GM19099 (cell line): ENCODE results near the gene CDK1.
A peak's percentile ranks its signal among the peaks of the same experiment; 100 is the strongest.

Source experiments
- POLR2A ChIP-seq: IDR thresholded peaks from 3 replicates; pipeline ENCODE4 v1.6.1; 2011; ENCODE audit warnings: low read depth; ENCODE audit not compliant: insufficient read length; ENCODE audit errors: extremely low read depth

The CDK1 gene

DNA sequence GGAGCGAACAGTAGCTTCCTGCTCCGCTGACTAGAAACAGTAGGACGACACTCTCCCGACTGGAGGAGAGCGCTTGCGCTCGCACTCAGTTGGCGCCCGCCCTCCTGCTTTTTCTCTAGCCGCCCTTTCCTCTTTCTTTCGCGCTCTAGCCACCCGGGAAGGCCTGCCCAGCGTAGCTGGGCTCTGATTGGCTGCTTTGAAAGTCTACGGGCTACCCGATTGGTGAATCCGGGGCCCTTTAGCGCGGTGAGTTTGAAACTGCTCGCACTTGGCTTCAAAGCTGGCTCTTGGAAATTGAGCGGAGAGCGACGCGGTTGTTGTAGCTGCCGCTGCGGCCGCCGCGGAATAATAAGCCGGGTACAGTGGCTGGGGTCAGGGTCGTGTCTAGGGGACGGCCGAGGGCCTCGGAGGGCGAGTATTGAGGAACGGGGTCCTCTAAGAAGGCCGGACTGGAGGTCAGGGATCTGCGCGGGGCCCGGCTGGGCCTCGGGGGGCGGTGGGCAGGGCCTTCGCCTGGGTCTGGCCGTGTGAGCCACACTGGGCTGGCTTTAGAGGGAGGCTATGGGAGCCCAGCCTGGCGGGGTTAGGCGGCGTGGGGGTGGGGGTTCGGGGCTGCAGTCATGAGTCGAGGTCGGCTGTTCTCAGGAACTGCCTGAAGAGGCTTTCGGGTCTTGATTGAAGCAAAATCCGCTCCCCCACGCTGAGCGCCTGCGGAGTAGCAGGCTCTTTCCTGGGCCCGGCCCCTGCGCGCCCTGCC, at the start of gene CDK1:
Gene CDK1, plus strand, starts transcription at position 265 of the 757 bp plus-strand sequence. CDS start 1,688 bp downstream, outside the sequence.
- peak; percentile 90 for TF ChIP-seq POLR2A

DNA sequence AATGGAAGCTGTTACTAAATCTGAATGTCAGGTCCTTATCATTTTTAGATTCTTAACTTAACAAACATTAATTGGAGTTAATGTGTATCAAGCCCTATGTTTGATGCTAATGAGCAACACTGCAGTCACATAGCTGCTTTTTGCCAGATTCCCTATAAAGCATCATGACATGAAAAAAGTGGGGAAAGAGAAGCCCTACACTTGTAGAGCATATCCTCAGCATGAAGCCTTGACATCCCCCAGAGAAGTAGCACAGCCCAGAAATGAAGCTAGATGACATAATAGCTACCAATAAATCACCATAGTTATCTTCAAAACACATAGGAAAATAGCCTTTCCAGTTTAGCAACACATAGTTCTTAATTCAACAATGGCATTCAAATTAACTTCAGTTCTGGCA, 49.2 kb upstream of the CDK1 start:
- TF ChIP-seq POLR2A, result no peak

DNA sequence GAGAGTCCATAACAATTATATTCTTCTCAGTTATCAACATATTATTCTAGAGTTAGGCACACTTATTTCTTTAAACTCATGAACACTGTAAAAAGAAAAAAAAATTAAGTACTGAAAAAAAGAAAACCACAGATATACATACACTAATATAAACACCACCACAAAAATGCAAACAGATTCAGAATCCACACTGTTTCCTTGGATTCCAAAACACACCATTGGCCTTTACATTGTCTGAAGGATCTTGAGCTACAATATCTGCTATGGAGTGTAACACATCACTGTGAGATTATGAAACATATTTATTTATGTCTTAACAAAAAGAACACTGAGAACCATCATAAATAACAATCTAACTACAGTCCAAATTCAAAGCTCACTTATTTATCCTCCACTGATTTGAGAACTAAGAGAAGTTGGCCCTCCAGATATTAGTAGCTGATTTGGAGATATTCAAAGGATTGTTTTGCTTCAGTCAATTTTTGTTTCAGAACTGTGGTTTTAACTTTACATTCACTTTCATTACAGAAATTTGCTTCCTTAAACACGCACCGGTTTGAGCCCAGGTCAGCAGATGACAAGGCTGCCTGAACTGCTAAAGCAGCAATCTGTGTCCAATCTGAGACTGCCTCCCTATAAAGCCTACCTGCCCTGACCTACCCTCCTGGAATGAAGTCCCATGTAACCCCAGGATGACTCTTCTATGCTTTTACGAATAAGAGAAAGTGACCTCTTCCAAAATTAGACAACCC, 47.0 kb upstream of the CDK1 start:
- no peak for TF ChIP-seq POLR2A

DNA sequence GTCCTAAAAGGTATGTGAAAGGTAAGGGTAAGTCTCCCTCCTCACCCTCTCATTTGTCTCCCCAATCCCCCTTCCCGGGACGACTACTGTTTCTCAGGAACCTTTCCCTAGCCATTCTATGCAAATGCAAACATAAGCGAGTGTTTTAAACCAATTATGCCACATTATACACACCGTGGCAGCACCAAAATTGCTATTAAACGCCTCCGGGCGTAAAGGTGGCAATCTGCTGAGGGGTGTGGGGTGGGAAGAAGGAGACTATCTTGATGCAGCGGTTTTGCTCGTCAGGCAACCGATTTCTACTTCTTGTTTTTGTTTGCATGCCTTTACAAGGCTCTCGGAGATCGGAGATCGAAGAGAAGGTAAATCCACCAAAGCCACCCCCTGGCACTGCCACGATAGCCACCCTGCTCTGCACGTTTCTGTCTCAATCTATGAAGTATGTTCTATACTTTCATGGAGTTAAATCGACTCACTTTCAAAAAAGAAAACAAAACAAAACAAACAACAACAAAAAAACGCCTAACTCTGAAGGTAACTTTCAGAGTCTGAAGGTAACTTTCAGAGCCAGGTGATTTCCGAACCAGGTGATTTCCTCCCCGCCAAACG, 46.0 kb upstream of the CDK1 start:
- no peak for TF ChIP-seq POLR2A

DNA sequence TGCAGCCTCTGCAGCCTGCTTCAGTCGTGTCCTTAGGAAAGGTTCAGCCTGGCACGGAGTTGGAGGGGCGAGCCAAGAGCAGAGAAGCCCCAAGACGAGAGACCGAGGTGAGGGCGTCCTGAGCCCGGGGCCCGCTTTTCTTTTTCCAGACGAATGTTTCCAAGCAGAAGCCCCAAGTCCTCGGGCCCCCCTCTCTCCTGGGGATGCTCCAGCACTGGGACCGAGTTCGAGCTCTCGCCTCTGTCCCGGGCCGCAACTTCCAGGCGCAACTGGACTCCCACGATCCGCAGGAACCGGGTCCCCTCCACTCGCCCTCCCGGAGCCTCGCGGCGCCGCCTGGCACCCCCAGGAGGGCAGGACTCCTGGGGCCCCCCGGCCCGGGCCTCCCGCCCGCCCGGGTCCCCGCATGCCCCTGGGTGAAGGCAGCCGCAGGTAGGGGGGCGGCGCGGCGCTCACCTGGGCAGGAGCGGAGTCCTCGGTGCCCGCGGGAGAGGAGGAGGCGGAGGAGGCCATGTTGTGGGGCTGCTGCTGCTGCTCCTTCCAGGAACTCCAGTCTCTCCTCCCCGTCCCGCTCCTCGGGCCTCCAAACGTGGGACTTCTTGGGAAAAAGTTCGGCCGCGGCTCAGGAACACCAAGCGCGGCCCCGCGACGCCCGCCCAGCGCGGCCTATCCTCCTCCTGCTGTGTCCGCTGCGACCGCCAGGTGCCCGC, 45.3 kb upstream of the CDK1 start:
- TF ChIP-seq POLR2A, result no peak

DNA sequence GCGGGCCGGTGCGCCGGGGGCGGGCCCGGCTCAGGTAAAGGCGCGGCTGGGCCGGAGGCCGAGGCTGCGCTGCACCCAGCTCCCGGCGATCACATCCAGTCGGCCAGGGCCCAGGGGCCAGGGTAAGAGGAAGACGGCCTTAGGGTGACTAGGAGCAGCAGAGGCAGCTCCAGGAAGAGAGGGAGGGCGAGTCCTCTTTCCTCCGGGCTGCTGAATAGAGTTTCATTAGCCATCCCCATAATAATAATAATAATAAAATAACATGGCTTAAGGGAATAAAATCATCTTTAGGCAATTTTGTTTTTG, 44.8 kb upstream of the CDK1 start:
- TF ChIP-seq POLR2A, result no peak

DNA sequence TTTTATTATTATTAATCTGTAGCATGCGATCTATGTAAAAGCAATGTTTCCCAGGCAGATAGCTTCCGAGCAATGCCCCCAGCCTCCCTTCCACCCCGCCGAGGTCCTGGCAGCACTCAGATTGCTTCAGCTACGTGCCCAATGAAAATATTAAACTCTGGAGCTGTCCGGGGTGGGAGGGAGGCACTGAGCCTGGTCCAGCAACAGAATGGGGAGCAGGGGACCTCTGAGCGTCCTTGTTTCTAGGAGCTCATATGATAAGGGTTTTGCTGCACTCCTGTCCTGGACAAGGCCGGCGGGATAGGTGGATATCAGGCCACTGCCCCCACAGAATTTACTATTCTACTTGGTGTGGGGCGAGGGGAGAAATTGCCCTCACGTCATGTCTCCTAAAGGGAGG, 44.5 kb upstream of the CDK1 start:
- TF ChIP-seq POLR2A, result no peak

DNA sequence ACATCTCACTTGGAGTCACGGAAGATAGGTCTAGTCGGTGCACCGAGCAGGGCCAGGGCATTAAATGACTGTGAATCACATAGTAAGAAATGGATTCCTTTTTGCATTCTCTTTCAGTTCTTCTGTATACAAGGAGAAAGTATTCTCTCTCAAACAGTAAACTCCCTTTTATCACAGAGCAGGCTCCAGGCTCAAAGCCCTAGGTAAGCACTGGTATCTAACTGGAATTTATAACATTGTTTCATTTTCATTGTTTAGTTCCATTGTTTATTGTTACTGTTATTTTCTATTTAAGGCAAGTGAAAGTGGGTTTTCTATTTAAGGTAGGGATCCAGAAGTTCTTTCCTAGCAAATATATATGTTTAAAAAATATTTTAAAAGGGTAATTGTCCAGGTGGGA, 44.1 kb upstream of the CDK1 start:
- no peak for TF ChIP-seq POLR2A

DNA sequence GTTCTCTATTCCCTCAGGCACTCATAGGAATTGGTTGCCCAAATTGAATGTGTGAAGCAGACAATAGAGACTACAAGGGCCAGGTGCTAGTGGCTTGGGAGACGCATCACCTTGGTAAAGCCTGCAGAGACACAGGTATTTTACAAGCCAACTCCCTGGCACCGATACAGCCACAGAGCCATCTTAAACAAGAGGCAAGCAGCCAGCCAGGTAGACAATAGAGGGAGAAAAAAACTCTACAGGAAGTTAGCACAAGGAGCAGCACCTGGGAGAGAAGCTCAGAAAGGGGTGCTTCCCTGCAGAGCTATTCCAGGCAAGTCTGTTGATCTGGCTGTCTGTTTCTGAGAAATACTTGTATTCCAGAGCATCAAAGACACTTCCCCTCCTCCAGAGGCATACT, 43.0 kb upstream of the CDK1 start:
- no peak for TF ChIP-seq POLR2A

DNA sequence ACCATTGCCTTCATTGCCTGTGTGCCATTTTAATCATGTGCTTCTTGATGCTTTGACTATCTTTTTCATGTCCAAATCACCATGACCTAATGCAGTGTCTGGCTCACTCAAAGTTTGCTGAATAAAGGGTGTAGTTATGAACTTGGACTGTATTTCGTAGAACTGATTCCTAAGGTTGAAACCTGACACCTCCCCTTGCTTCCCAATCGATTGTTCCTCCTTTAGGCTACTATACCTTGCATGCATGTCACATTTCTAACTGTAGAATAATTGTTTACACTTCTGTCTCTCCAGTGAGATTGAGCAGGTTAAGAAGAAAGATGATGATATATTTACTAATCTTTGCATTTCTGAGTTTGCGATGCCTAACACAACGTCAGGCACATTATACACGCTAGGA, 41.0 kb upstream of the CDK1 start:
- no peak for TF ChIP-seq POLR2A

DNA sequence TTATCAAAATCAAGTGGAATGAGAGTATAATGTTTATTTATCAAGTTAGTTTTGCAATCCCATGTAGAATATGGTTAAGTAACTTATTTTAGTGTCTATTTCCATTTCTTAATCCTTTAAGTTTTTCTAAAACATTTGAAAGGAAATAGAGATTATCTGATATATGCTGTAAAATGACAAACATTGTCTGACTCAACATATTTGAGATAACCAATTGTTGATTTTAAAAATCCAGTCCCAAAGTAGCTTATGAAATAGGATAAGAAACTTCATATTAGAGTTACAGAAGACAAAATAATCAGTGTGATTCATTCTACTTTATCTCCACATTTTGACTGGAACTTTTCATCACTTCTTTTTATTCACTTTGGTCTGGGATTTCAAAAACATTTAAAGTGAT, 38.7 kb upstream of the CDK1 start:
- TF ChIP-seq POLR2A, result no peak

DNA sequence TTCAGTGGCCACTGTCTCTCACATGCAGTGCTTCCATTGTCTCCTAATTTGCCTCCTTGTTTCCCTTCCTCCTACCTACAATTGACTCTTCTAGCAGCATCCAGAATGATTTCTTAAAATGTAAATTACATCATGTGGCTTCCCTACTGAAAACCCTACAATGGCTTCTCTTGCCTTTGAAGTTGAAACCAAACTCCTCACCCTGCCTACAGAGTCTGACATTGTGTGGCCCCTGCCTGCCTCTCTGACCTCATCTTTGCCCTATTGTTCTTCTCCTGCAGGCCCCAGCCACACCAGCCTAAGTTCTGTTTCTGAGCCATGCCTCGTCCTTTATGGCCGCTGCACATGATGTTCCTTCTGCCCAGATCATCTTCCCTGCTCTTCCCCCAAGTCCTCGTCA, 35.8 kb upstream of the CDK1 start:
- TF ChIP-seq POLR2A, result no peak

DNA sequence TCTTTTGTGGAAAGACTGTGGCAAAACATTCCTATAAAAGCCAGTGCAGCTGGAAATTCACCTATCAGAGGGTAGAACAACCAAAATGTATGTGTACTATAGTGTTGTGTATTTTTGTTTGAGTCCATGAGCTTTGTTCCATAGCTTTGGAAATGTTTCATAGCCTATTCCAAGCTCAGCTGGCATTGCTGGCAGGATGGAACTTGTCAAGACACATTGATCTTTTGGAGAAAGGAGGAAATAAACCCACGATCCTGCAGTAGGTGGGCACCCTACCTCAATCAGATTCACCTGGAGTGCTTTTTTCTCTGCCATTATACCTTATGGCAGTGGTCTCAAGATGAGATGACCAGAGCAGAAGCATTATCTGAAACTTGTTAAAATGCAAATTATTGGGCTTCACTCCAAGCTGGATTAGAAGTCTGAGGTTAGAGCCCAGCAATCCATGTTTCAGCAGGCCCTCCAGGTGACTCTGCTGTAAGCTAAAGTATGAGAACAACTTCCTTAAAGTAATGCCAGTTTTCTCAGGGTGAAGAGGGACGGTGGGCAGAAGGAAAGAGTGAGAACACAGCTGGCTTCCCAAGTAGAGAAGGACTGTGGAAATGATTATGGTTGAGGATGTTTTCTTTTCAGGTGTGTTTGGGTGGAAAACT, 30.3 kb upstream of the CDK1 start:
- no peak for TF ChIP-seq POLR2A

DNA sequence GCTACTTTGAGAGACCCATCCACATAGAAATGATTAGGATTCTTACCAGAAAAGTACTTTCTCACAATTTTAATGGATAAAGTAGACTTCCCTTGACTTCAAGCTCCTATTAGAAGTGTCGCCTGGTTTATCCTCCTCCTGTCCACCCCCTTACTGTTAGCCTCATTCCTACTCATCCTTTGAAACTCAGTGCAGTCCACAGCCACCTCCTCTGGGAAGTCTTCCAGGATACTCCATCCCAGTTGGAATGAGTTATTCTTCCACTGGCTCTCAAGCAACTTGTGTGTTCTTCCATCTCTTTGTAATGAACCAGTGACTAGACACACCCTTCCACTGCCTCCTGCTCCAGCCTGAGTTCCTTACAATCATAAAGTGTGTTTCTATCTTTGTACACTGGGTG, 25.1 kb upstream of the CDK1 start:
- no peak for TF ChIP-seq POLR2A

DNA sequence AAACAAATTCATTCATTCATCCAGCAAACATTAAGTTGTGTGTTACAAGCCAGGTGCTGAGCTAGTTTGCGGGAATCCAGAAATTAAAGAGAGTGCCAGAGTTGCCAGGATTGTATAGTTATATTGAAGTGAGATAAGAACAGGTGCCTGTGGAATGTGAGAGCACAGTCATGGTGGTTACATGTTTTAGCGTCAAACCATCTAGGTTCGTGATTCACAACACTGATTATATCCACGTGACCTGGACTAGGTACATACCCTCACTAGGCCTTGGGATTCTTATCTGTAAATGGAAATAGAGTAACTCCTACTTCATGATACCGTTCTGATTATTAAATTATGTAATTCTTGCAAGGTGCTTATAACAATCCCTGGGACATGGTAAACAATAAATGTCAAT, 24.5 kb upstream of the CDK1 start:
- TF ChIP-seq POLR2A, result no peak

DNA sequence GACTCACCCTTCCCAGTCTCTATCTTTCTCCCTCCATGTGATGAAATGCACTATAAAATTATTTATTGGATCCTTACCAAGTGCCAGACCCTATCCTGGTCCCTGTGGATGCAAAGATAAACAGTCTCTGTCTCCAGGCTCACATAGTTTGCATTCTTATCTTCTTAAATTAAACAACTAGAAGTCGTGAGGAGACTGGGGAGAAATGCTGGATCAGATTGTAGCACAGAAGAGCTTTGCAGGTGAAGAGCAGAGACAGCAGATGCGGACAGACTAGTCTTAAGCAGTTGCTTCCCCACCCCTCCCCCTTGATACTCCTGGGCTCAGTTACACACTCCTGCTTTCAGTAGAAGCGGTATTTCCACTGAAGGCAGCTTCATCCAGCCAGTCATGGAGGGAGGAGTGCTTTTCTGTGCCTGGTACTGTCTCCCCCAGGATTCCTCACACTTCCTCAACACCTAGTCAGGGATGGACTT, 20.8 kb upstream of the CDK1 start:
- TF ChIP-seq POLR2A, result no peak

DNA sequence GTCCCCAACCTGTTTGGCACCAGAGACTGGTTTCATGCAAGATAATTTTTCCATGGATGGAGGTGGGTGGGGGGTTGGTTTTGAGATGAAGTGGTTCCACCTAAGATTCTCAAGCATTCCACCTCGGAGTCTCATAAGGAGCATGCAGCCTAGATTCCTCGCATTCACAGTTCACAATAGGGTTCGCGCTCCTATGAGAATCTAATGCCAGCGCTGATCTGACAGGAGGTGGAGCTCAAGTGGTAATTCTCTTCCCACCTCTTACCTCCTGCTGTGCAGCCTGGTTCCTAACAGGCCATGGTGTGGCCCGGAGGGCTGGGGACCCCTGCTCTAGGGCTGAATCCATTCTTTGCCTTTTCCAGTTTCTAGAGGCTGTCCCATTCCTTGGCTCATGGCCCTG, 19.1 kb upstream of the CDK1 start:
- no peak for TF ChIP-seq POLR2A
